SH-SY5Y (cell line): ENCODE measurements around the gene TMEM123.

Experiments used
- GATA2 ChIP-seq: IDR thresholded peaks from 2 replicates; pipeline ENCODE4 v1.6.1; 2011; ENCODE audit warnings: mild to moderate bottlenecking, low read depth, low read length
- GATA3 ChIP-seq: IDR thresholded peaks from 2 replicates; pipeline ENCODE4 v1.6.1; 2011; ENCODE audit warnings: low read depth, mild to moderate bottlenecking, low read length, moderate library complexity

DNA sequence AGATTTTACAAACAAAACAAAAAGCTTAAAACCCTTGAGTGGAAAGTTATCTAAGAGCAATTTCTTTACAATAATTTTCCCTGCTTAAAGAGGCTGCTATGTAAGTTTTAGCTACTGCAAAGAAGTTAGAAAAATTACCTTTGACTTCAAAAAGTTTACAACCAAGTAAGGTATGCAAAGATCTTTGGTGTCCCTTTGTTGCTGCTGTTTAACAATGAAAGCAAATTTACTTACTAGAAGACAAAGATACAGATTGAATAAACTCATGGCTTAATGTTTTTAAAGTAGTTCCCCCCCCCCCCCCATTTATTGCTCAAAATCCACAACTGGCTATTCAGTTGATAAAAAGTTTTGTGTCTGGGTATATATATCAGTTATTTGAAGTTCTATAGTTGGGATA is 26.0 kb downstream of the TMEM123 start:
- no peak for TF ChIP-seq GATA2
- no peak for TF ChIP-seq GATA3
